ENCODE data around the gene GSTA2.
"Not testable (repeated sequence)": the region's sequence is repeated elsewhere in the genome, so short reads cannot be mapped to it uniquely, and the experiment has no call there.

GSTA2 gene

DNA sequence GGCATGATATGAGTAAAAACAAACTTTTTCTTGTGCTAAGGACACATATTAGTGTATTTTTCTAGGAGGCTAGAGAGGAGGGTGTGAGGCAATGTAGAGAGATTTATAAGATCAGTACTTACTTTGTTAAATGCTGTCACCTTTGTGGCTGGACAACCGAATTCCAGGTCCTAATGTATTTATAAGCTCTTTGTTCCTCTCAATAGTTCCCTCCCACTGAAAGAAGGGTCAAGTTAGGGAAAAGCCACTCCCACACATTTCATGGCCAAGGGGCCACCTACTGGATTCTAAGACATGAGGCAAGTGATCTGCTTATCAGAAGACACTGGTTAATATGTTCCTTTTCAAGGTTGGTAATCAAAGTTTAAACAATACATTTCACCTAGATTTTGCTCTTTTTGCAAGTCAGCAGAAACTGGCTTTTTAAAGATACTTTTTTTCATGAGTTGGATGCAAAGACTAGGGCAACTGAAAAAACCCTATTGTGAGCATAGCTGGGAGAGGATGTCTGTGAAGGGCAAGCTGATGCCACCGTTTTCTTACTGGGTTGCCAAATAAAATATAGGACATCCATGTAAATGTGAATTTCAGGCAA lies at the start of gene GSTA2:
Gene GSTA2, minus strand, starts transcription at position 154 of the 595 bp plus-strand sequence. CDS start 5,528 bp downstream, outside the sequence.
- not testable (repeated sequence) for DNase-seq (ENCODE audit: low read depth in 1 of 2, low spot score in 1 of 2)

DNA sequence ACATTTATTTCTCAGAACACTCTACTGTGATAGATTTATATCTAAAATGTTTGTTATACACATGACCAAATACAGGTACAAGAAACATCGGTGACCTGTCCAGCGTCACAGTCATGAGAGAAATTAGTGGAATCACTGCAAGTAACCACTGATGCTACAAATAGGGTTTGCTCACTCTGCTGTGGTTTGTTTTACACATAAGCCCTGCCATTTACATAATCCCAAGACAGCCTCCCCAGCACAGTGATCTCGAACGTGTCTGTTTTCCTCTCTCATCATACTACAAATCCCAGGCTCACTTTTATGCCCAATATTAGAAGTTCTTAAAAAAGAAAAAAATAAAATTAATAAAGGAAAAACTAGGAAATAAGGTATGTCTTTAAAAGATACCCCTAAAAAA lies 46.5 kb upstream of the GSTA2 start:
- not testable (repeated sequence) for DNase-seq (ENCODE audit: low read depth in 1 of 2, low spot score in 1 of 2)

DNA sequence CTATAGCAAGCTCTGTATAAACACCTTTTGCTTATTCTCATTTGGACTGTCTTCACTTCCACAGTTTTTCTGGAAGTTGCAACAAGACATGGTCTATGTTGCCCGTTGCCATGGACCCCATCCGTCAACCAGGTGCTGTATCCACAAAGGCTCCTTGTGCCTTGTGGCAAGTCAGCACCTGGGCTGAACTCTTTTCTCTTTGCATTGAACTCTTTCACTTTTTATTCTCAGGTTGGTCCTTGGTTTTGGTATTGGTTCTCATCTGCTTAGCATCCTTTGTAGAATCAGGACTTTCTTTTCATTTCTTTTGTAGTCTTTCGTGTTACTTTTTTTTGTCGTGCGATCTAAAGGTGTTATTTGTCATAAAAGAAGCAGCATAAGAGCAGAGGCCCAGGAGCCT lies 45.4 kb upstream of the GSTA2 start:
- no peak for DNase-seq (ENCODE audit: low read depth in 1 of 2, low spot score in 1 of 2)

DNA sequence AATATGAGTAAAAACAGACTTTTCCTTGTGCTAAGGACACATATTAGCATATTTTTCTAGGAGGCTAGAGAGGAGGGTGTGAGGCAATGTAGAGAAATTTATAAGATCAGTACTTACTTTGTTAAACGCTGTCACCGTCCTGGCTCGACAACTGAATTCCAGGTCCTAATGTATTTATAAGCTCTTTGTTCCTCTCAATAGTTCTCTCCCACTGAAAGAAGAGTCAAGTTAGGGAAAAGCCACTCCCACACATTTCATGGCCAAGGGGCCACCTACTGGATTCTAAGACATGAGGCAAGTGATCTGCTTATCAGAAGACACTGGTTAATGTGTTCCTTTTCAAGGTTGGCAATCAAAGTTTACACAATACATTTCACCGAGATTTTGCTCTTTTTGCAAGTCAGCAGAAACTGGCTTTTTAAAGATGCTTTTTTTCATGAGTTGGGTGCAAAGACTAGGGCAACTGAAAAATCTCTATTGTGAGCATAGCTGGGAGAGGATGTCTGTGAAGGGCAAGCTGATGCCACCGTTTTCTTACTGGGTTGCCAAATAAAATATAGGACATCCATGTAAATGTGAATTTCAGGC lies 40.5 kb upstream of the GSTA2 start, which contains the start of gene GSTA1:
Gene GSTA1, minus strand, starts transcription at position 149 of the 588 bp plus-strand sequence. CDS start 4,549 bp downstream, outside the sequence.
- not testable (repeated sequence) for DNase-seq (ENCODE audit: low read depth in 1 of 2, low spot score in 1 of 2)

DNA sequence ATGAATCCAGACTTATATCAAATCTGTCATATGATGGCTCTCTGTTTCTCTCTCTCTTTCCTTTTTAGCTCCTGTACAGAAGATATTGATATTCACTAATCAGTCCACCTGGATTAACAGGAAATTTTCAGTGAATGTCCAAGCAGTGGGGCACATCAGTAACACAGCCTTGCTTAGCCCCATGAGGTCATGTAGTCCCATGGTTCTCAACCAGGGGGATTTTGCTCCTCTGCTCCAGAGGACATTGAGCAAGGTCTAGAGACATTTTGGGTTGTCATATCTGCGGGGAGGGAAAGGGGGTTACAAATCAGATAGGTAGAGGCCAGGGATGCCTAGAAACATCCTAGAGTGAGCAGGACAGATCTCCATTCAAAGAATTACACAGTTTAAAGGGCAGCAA lies 39.5 kb upstream of the GSTA2 start:
- DNase-seq (ENCODE audit: low read depth in 1 of 2, low spot score in 1 of 2): no peak

DNA sequence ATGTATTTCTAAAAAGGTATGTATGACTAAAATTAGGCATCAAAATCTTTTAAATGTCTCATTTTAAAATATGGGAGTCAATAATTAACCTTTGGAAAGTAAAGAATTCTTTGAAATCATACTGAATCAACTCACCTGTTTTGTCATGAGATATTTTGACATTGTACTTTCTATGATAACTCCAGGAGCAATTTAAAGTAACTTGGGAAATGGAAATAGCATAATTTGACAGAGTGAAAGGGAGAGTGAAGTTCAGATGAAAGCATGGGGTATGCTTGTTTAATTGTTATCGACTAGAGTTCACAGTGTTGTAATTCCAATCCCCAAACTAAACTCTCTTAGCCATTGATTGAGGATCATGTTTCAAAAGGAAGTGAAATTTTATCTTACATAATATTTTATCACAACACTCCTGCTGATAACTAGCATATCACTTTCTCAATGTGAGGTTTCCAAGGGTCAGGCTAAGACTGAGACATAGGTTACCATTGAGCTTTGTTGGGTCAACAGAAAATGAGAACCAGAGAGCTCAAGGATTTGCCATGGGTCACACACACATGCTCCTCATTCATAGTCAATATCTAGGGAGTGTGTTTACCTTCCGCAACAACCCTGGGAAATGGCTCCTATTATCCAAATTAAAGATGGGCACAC lies 38.0 kb upstream of the GSTA2 start:
- DNase-seq (ENCODE audit: low read depth in 1 of 2, low spot score in 1 of 2): no peak

DNA sequence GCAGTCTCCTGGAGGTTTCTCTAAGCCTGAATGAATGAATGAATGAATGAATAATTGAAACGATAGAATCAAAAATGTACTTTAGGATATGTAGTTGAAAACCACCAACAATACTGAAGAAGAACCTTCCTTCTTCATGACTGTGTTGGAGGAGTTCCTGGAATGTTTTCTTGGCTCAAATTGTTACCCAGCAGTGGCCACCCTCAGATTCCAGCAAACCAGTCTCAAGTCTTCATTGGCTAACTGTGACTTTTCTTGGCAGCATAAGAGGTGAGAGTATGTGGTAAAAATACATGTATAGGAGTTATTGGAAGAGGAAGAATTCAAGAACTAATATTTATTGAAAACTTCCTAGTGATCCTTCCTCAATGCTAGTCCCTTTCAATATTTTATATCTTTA lies 36.0 kb upstream of the GSTA2 start:
- DNase-seq (ENCODE audit: low read depth in 1 of 2, low spot score in 1 of 2): not testable (repeated sequence)

DNA sequence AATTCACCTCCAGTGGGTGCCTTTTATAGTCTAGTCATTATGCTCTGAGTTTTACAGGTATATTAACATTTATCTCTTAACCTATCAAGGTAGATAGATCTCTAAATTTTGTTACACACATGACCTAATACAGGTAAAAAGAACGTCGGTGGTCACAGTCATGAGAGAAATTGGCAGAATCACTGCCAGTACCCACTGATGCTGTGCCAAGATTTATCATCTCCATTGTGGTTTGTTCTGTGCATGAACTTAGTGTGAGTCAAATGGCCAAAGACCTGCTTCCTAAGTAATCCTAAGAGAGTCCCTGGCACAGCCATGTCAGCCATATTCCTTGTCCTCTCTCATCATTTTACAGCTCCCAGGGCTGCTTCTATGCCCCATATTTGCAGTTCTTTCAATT lies 31.1 kb upstream of the GSTA2 start:
- not testable (repeated sequence) for DNase-seq (ENCODE audit: low read depth in 1 of 2, low spot score in 1 of 2)

DNA sequence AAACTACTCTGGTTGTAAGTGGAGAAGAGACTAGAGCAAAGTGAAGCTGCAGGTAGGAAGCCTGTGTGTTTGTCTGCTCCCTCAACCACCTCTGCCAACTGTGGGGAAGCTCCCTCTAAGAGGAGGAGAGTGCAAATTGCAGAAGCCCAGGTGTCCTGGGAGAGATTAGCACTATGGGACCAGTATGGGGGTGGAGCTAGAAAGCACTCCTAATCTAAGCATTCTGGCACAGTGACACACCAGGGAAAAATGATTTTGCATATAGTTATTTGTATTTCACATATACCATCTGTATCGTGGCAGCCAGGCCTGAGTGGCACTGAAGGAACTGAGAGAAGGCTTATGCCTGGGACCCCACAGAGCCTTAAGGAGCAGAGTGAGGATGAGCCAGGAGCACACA lies 27.6 kb upstream of the GSTA2 start:
- no peak for DNase-seq (ENCODE audit: low read depth in 1 of 2, low spot score in 1 of 2)

DNA sequence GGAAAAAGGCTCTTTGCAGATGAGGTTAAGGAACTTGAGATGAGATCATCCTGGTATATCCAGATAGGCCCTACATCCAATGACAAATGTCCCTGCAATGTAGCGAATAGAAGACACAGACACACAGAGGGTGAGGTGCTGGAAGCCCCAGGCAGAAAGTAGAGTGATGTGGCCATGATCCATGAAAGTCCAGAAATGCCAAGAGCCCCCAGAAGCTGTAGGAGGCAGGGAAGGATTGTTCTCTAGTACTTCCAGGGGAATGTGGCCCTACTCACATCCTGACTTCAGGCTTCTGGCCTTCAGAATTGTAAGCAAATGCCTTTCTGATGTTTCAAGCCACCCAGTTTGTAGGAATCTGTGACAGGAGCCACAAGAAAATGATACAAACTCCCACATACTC lies 26.4 kb upstream of the GSTA2 start:
- DNase-seq (ENCODE audit: low read depth in 1 of 2, low spot score in 1 of 2): not testable (repeated sequence)

DNA sequence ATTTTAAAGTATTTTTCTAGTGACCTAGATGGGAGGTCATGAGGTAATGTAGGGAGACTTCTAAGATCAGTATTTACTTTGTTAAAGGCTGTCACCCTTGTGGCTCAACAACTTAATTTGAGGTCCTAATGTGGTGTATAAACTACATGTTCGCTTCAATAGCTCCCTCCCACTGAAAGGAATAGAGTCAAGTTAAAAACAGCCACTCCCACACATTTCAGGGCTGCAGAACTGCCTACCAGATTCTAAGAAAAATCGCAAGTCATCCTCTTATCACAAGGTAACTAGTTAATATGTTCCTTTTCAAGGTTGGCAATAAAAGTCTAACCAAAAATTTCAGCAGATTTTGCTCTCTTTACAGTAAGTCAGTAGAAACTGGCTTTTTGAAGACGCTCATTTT lies 25.2 kb upstream of the GSTA2 start:
- no peak for DNase-seq (ENCODE audit: low read depth in 1 of 2, low spot score in 1 of 2)

DNA sequence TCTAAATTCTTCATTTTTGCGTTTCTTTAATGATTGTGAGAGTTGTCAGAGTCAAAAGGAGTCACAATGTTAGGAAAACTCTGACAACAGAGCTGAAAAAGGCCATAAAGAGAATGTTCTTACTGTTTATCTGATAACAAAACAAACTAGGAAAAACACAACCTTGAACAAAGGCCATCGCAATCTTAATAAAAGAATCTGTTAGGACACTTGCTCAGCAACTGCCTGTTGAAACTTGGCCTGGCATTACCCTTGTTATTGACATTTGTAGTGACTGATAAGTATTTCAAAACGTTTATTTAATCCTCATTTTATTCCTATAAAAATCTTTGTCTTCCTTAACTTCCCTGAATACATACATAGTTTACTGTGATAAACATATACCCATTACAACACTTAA lies 24.6 kb upstream of the GSTA2 start:
- no peak for DNase-seq (ENCODE audit: low read depth in 1 of 2, low spot score in 1 of 2)

DNA sequence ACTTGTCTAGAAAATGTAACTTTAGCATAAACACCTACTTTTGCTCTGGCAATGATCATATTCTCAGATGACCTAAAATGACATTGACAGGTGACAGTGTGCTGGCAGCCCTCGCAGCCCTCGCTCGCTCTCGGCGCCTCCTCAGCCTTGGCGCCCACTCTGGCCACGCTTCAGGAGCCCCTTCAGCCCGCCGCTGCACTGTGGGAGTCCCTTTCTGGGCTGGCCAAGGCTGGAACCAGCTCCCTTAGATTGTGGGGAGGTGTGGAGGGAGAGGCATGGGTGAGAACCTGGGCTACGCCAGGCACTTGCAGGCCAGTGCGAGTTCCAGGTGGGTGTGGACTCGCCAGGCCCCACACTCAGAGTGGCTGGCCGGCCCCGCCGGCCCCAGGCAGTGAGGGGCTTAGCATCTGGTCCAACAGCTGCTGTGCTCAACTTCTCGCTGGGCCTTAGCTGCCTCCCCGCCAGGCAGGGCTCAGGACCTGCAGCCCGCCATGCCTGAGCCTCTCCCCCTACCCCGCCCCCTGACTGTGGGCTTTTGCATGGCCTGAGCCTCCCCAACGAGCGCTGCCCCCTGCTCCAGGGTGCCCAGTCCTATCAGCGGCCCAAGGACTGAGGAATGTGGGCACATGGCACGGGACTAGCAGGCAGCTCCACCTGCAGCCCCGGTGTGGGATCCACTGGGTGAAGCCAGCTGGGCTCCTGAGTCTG lies 23.1 kb upstream of the GSTA2 start:
- DNase-seq (ENCODE audit: low read depth in 1 of 2, low spot score in 1 of 2): no peak

DNA sequence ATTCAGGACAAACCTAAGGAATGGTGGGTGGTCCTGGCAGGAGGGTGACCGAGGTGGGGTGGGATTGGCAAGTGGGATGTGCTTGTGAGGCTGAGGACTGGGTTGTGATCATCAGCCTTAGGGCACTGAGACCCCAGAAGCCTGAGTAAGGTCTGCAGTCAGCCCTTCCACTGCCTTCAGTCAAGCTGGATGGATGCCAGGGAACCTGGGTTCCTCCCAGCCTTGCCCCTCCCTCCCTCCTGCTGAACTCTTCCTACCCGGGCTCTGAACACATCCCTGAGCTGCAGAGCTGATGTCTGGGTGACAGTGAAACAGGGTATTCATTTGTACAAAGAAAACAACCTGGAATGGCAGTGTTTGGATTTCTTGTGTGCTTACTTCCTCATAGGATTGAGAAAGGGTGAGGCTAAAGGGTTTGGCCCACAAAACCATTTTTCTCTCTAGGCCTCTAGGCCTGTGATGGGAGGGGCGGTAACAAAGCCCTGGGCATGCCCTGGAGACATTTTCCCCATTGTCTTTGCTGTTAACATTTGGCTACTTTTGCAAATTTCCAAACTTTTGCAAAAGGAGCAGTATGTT lies 19.5 kb upstream of the GSTA2 start:
- not testable (repeated sequence) for DNase-seq (ENCODE audit: low read depth in 1 of 2, low spot score in 1 of 2)

DNA sequence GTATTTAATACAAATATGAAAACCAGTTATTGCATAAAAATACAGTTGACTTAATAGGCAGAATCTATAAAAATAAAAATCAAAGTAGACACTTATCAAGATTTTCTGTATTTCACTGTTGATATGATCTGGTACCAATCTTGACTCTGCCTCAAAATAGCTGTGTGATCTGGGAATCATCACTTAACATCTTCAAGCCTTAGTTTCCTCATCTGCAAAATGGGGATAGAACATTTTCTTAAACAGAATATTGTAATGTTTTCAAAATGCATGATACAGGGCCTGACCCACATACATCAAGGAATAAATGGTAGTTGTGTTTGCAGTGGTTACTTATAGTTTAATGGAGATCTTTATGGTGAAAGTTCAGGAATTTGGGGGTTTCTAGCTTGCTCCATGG lies 18.9 kb upstream of the GSTA2 start:
- not testable (repeated sequence) for DNase-seq (ENCODE audit: low read depth in 1 of 2, low spot score in 1 of 2)

DNA sequence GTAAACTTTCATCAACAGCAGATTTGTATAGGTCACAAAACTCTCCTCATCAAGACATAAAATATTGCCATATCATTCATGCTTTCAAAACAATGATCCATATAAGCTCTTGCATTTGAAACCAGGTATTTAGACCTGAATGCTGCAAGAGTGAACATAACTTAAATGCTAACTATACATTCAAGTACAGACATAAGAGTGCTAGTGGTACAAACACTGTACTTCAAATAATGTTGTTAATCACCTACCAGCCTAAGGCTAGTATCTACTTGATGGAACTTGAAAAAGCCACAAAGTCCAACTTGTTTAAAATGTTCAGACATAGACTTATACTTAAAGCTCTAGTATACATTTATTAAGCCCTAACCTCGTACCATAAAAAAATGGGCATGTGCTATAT lies 16.0 kb upstream of the GSTA2 start:
- no peak for DNase-seq (ENCODE audit: low read depth in 1 of 2, low spot score in 1 of 2)

DNA sequence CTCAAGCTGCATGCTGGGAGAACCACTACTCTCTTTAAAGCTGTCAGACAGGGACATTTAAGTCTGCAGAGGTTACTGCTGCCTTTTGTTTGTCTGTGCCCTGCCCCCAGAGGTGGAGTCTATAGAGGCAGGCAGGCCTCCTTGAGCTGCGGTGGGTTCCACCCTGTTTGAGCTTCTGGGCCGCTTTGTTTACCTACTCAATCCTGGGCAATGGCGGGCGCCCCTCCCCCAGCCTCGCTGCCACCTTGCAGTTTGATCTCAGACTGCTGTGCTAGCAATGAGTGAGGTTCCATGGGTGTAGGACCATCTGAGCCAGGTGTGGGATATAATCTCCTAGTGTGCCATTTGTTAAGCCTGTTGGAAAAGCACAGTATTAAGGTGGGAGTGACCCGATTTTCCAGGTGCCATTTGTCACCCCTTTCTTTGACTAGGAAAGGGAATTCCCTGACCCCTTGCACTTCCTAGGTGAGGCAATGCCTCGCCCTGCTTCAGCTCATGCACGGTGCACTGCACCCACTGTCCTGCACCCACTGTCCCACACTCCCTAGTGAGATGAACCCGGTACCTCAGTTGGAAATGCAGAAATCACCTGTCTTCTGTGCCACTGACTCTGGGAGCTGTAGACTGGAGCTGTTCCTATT lies 13.6 kb upstream of the GSTA2 start:
- not testable (repeated sequence) for DNase-seq (ENCODE audit: low read depth in 1 of 2, low spot score in 1 of 2)

DNA sequence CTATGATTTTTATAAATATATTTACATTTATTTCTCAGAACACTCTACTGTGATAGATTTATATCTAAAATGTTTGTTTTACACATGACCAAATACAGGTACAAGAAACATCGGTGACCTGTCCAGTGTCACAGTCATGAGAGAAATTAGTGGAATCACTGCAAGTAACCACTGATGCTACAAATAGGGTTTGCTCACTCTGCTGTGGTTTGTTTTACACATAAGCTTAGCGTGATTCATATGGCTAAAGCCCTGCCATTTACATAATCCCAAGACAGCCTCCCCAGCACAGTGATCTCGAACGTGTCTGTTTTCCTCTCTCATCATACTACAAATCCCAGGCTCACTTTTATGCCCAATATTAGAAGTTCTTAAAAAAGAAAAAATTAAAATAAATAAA lies 6.1 kb upstream of the GSTA2 start:
- DNase-seq (ENCODE audit: low read depth in 1 of 2, low spot score in 1 of 2): not testable (repeated sequence)

DNA sequence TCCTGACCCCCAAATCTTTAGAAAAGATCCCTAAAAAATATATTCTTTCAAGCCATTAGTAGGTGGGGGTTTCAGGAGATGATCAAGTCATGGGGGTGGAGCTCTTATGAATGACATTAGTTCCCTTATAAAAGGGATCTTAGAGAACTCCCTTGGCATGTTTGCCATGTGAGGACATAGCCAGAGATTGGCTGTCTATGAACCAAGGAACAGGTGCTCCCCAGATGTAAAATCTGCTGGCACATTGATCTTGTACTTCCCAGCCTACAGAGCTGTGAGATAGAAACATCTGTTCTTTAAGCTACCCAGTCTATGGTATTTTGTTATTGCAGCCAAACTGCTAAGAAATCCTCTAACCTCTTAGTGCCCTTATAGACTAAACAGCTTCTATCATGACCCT lies 4.4 kb upstream of the GSTA2 start:
- DNase-seq (ENCODE audit: low read depth in 1 of 2, low spot score in 1 of 2): not testable (repeated sequence)

DNA sequence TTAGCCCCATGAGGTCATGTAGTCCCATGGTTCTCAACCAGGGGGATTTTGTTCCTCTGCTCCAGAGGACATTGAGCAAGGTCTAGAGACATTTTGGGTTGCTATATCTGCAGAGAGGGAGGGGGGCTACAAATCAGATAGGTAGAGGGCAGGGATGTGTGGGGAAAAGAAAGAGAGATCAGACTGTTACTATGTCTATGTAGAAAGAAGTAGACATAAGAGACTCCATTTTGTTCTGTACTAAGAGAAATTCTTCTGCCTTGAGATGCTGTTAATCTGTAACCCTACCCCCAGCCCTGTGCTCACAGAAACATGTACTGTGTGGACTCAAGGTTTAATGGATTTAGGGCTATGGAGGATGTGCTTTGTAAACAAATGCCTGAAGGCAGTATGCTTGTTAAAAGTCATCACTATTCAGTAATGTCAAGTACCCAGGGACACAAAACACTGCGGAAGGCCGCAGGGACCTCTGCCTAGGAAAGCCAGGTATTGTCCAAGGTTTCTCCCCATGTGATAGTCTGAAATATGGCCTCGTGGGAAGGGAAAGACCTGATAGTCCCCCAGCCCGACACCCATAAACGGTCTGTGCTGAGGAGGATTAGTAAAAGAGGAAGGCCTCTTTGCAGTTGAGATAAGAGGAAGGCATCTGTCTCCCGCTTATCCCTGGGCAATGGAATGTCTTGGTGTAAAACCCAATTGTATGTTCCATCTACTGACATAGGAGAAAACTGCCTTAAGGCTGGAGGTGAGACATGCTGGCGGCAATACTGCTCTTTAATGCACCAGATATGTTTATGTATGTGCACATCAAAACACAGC lies 1.4 kb downstream of the GSTA2 start:
- not testable (repeated sequence) for DNase-seq (ENCODE audit: low read depth in 1 of 2, low spot score in 1 of 2)

Measured in activated CD4-positive, alpha-beta T cell treated with anti-CD3 and anti-CD28 coated beads, Interleukin-2, amount 50 U/mL, for 24 hours (primary cell).